Measurements from ENCODE around the gene NUDT4. TPM values are rescaled to one million over a fixed set of nuclear protein-coding genes. Genes with fewer than 3 reads are reported as not detected.

Gene NUDT4
- total RNA-seq, 4 donors from 2014 or later = 16.0 to 33.8 (median 25.7) TPM

- 89 to 92% methylated on average over 4 of the region's 4 CpGs for WGBS, 2 donors
- TF ChIP-seq POLR2A (IDR thresholded peaks at IDR 0.05) (no peak), CTCF (IDR thresholded peaks at IDR 0.05) (no peak)
- Histone ChIP-seq H3K27ac (no peak overlapping the region), H3K27me3 (no peaks in the 10 kb centered on the region), H3K36me3 (no peaks in the 10 kb centered on the region), H3K4me3 (no peak overlapping the region), H3K4me1 (no peaks in the 10 kb centered on the region), H3K9me3 (no peaks in the 10 kb centered on the region)
- intact Hi-C loops (cut with DNase I) = no loop called here
- DNase-seq = no peak
These were observed 11.3 kb upstream of the NUDT4 start for GRCh38 chr12:93366422-93366821.

GRCh38 chr12:93368766-93369165, 9.0 kb upstream of the NUDT4 start:
- Histone ChIP-seq H3K4me3 (no peak overlapping the region), H3K4me1 (no peaks in the 10 kb centered on the region), H3K27ac (no peak overlapping the region), H3K9me3 (no peaks in the 10 kb centered on the region), H3K27me3 (no peaks in the 10 kb centered on the region), H3K36me3 (no peaks in the 10 kb centered on the region)
- intact Hi-C loops (cut with DNase I) = no loop called here
- DNase-seq = no peak
- WGBS, 2 donors = 96 to 97% methylated on average over 3 of the region's 3 CpGs
- TF ChIP-seq CTCF (IDR thresholded peaks at IDR 0.05) = no peak
- no peak for TF ChIP-seq POLR2A (IDR thresholded peaks at IDR 0.05)

GRCh38 chr12:93369505-93369904, 8.2 kb upstream of the NUDT4 start:
- intact Hi-C loops (cut with DNase I) = no loop called here
- H3K36me3 ChIP-seq = no peaks in the 10 kb centered on the region
- no peaks in the 10 kb centered on the region for H3K4me1 ChIP-seq
- TF ChIP-seq POLR2A (IDR thresholded peaks at IDR 0.05) (no peak), CTCF (IDR thresholded peaks at IDR 0.05) (no peak)
- H3K9me3 ChIP-seq = no peaks in the 10 kb centered on the region
- no peak overlapping the region for H3K4me3 ChIP-seq
- no peak overlapping the region for H3K27ac ChIP-seq
- no peaks in the 10 kb centered on the region for H3K27me3 ChIP-seq
- no peak for DNase-seq

GRCh38 chr12:93370947-93371346, 6.8 kb upstream of the NUDT4 start:
- H3K36me3 ChIP-seq = no peaks in the 10 kb centered on the region
- intact Hi-C loops (cut with DNase I) = no loop called here
- no peak for DNase-seq
- no peak overlapping the region for H3K27ac ChIP-seq
- TF ChIP-seq POLR2A (IDR thresholded peaks at IDR 0.05) (no peak), CTCF (IDR thresholded peaks at IDR 0.05) (no peak)
- no peaks in the 10 kb centered on the region for H3K9me3 ChIP-seq
- peaks cover 0 to 5% (median 3%) of the 10 kb centered on the region in 3 donors for H3K4me1 ChIP-seq
- H3K4me3 ChIP-seq = no peak overlapping the region
- no peaks in the 10 kb centered on the region for H3K27me3 ChIP-seq
- WGBS, 2 donors = 89 to 95% methylated on average over 4 to 6 of the region's 6 CpGs

GRCh38 chr12:93373961-93374656, 3.6 kb upstream of the NUDT4 start:
- Histone ChIP-seq H3K4me1 (peaks cover 9 to 21% (median 14%) of the 10 kb centered on the region in 3 donors), H3K27ac (no peak overlapping the region), H3K4me3 (no peak overlapping the region), H3K9me3 (no peaks in the 10 kb centered on the region), H3K27me3 (no peaks in the 10 kb centered on the region), H3K36me3 (no peaks in the 10 kb centered on the region)
- DNase-seq = no peak
- intact Hi-C loops (cut with DNase I) = no loop called here
- WGBS, 2 donors = 68 to 84% methylated on average over 2 of the region's 2 CpGs
- TF ChIP-seq CTCF (IDR thresholded peaks at IDR 0.05) (no peak), POLR2A (IDR thresholded peaks at IDR 0.05) (no peak)

All from esophagus squamous epithelium (tissue), 5 donors.